ENCODE results near the gene ANO10.
"Not testable (repeated sequence)": the region's sequence is repeated elsewhere in the genome, so short reads cannot be mapped to it uniquely, and the experiment has no call there.

ANO10 gene

GRCh38 chr3:43364494-43364893, 257.3 kb downstream of the ANO10 start:
- no peak overlapping the region for H3K4me3 ChIP-seq (ENCODE audit: low read depth, low read length)
- no peak for TF ChIP-seq CTCF (IDR thresholded peaks at IDR 0.05; ENCODE audit: borderline replicate concordance, insufficient read depth, low read depth, low read length)

- H3K4me3 ChIP-seq (ENCODE audit: low read depth, low read length) = no peak overlapping the region
- TF ChIP-seq CTCF (IDR thresholded peaks at IDR 0.05; ENCODE audit: borderline replicate concordance, insufficient read depth, low read depth, low read length) = no peak
Measured at GRCh38 chr3:43363621-43364266, 258.1 kb downstream of the ANO10 start.

GRCh38 chr3:43362961-43363360, 258.9 kb downstream of the ANO10 start:
- TF ChIP-seq CTCF (IDR thresholded peaks at IDR 0.05; ENCODE audit: borderline replicate concordance, insufficient read depth, low read depth, low read length) = no peak
- H3K4me3 ChIP-seq (ENCODE audit: low read depth, low read length) = no peak overlapping the region

DNA sequence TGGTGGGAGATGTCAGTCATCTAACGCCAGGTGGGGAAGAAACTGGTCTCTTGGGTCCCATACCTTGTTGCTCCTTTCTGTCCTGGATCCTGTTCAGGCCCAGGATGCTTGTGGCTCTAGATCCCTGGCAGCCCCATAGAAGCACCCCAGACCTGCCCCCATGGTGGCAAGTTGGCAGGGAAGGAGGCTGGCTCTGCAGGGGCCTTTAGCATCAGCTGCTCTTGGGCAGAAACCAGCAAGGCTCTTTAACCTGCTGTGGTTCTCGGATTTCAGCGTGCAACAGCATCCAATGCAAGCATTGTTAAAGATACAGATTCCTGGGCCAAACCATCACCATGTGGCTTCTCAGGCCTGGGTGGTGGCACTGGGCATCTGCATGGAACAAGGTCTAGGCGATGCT, 259.6 kb downstream of the ANO10 start:
- TF ChIP-seq CTCF (IDR thresholded peaks at IDR 0.05; ENCODE audit: borderline replicate concordance, insufficient read depth, low read depth, low read length) = no peak

GRCh38 chr3:43361077-43361476, 260.7 kb downstream of the ANO10 start:
- no peak overlapping the region for H3K4me3 ChIP-seq (ENCODE audit: low read depth, low read length)
- no peak for TF ChIP-seq CTCF (IDR thresholded peaks at IDR 0.05; ENCODE audit: borderline replicate concordance, insufficient read depth, low read depth, low read length)

More for the DNA sequence above, 259.6 kb downstream of the ANO10 start:
- H3K4me3 ChIP-seq (ENCODE audit: low read depth, low read length) = no peak overlapping the region

DNA sequence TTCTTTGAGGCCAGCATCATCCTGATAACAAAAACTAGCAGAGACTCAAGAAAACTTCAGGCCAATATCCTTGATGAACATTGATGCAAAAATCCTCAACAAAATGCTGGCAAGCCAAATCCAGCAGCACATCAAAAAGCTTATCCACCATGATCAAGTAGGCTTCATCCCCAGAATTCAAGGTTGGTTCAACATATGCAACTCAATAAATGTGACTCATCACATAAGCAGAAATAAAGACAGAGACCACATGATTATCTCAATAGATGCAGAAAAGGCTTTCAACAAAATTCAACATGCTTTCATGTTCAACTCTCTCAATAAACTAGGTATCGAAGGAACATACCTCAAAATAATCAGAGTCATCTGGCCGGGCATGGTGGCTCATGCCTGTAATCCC, 265.8 kb downstream of the ANO10 start:
- H3K4me3 ChIP-seq (ENCODE audit: low read depth, low read length) = not testable (repeated sequence)

- H3K4me3 ChIP-seq (ENCODE audit: low read depth, low read length) = no peak overlapping the region
- no peak for TF ChIP-seq CTCF (IDR thresholded peaks at IDR 0.05; ENCODE audit: borderline replicate concordance, insufficient read depth, low read depth, low read length)
Measured at GRCh38 chr3:43353923-43354670, 267.7 kb downstream of the ANO10 start.

Data from GM12875 (cell line).